Dedifferentiated amniotic fluid mesenchymal stem cell (primary cell): Measurements from ENCODE around the gene NR1I3.

Experiments
- DNase-seq: peaks from one replicate; pipeline ENCODE4 v3.0.0-alpha.2; 2016; ENCODE audit errors: extremely low spot score

Gene NR1I3

DNA sequence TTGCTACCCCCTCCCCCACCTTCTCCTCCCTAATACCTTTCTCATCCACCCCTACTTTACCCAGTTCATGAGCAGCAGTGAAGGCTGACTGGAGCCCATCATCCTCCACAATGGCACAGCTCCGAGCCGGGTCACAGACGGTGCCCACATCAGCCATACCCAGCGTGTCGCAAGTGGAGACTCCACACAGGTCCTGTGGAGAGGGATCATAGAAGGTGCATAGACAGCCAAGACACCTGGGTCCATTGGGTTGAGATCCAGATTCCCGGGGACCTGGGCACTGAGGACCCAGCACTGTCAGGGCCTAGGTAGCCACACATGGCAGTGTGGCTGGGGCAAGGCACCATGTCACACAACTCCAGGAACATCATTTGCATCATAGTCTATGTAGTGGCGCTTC lies 41.9 kb downstream of the NR1I3 start:
- DNase-seq: no peak

DNA sequence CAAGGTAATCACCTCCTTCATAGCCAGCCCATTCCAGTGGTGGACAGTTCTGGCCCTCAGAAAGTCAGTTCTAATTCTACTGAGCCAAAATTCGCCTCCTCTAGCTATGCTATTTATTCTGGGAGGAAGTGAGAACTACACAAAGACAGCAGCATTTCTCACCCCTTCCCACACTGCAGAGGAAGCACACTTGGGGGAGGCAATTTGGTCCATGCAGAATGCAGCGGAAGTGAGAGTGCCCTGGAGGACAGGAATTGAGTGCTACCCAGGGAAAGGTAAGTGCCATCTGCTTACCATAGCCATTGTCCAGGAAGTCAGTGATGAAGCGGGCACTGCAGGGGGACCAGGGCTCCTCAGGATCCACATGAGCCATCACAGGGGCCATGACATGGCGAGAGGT lies 42.8 kb downstream of the NR1I3 start:
- DNase-seq: no peak

DNA sequence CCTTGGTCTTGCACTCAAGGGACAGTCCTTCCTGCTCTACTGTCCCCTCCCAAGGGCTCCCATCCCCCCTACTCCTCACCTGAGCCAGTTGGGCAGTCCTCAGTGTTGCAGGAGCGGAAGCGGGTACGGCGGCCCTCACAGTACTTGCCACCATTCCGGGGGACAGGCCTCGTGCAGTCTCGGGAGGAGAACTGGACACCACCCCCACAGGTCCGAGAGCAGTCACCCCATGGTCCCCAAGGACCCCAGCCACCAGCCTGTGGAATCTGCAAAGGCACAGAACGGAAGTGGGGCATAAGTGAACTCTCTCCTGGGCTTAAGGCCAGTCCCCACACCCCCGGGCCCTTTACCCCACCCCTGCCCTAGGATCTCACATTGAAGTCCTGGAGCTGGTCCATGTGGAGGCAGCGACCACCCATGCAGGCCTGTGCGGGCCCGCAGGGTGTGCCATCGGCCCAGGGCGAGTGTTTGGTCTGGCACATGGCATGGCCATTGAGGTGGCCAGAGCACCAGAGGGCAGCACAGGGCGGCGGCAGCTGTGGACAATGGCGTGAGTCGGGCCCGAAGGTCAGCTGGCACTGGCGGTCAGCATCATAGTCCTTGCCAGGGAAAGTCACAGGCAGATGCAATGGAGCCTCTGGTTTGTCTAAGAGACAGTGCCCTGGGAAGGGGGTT lies 44.3 kb downstream of the NR1I3 start:
- no peak for DNase-seq

DNA sequence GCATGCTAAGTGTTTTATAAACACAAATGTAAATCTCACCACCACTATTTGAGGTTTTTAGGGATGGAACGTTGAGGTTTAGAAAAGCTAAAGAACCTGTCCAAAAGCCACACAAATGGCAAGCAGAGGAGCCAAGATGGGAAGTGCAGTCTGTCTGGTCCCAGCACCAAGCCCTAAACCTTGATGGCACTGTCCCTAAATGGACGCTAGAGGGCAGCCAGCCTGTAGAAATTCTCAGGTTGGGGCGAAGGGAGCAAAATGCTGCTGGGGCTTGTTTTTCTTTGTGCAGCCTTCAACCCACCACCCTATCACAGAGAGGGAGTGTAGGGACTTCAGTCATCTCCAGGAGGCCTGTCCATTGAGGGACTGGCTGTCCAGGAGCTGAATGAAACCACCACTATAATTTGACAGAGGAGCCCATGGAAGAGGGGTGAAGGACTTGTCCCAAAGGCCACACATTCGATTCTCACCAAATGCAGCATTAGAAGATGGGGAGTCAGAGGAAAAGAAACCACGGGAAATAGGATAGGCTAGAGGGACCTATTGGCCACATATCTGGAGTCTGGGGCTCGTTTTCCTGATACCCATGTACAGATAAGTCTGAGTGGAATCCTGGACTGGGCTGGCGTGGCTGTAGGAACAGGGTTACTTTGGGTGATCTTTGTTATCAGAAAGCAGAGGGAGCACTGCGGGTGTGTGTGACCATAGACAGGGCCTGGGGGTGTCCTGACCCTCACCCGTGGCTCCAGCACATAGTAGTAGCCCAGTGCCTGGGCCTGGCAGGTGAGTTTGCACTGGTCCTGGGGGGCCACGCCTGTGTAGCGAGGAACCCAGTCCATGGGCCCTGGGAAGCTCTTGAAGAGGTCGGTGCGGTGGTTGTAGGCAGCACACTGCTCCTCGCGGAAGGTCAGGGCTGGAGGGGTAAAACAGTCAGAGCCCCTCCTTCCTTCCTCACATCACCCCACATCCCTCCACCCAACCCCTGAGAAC lies 45.2 kb downstream of the NR1I3 start:
- peak; percentile 65 for DNase-seq

DNA sequence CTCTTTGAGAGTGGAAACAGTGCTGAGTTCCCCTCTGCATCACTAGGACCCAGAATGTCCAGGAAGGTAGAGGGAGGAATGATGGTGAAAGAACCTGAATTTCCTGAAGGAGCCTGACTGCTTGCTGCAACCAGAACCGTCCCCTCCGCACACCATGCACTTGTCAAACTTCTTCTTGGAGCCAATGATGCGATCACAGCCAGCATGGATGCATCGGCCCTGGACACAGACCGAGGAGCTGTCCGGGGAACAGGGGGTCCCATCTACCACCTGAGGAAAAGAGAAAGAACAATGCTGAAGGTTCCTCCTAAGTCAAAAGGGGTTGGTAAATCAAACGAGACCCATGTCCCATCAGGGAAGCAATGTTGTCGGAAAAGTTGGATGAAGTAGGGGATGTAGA lies 46.0 kb downstream of the NR1I3 start:
- DNase-seq: no peak

DNA sequence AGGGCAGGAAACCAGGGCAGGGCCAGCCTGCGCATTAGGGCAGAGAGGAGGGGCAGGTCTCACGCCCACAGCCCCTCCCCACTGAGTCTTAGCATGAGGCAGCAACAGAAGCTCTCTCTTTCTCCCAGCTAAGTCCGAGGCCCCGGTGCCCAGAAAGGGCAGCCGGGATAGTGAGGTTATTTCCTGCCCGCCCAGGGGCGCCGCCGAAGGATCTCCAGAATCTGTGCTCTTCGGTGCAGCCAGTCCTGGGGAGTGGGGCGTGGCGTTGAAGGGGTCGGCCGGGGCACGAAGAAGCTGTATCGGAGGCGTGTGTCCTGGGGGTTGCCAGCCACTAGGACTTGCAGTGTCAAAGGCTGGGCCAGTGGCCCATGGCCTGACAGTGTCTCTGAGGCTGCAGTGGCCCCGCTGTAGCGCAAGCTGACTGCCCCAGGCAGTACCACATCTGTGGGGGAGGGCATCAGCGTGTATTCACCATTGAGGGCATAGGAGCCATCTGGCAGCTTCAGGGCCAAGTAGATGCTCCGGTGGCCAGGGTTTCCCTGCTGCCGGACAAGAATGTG lies 47.0 kb downstream of the NR1I3 start:
- no peak for DNase-seq

DNA sequence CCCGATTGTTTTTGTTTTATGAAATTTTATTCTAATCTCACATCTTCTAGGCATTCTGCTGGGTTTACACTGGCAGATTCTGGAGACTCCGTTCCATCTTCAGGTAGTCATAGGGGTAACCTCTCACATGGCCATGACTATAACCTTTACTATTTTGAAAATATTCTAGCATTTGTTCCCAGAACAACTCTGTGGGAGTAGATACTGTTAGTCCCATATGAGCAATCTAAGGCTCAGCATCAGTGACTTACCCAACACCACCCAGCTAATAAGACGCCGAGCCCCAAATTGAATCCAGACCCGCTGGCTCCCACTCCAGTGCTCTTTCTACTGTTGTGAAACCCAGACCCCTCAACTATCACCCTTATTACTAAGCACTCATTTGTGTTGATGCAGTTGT lies 49.0 kb downstream of the NR1I3 start:
- no peak for DNase-seq

DNA sequence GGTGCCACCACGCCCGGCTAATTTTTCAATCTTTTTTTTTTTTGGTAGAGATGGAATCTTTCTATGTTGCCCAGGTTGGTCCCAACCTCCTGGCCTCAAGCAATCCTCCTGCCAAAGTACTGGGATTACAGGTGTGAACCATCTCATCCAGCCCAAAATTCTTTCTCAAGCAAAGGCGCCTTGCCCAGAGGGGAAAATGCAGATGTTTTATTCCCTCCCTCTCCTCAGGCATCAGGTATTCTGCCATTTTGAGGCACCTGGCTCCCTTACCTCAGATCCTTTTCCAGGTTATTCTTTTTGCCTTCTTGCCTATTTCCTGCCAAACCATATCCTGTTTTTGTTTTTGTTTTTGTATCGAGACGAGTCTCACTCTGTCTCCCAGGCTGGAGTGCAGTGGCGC lies 49.6 kb downstream of the NR1I3 start:
- no peak for DNase-seq

DNA sequence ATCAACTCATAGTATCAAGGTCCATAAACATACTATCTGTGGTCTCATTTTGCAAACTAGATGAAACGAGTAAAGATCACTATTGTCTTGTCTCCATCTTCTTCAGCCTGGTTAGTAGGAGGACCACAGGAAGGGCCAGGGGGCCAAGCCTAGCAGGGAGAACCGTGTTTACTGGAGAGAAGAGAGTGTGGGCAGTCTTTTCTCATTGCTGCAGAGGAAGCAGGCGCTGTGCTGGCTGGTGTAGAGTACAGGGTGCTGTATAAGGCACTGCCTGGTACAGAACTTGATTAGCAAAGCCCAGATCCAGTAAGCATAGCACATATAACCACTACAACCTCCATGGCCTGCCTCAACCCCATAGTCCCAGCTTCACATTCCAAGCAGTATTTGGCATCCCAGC lies 50.7 kb downstream of the NR1I3 start:
- no peak for DNase-seq

DNA sequence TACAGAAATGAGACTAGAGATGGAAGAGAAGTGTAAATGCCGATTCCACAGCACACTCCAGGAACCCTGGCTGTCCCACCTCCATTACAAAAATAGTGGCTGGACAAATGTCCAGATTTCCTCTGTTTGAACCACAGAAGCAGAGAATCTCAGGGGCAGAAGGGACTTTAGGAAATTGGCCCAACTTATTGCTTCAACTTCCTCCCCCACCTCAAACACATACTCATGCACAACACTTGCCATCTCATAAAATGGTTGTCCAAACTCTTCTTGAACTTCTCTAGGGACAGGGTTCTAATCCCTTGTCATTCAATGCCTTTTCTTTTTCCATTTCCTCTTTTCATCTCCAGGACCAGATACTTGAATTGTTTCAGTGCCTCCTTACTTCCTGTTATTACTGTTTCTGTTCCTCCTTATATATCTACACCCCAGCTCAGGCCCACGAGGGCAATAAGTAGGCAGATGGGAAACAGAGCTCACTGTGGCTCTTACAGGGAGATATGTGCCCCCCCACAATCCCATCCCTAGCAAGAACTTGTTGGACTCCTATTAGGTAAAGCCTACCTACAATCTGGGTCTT lies 52.2 kb downstream of the NR1I3 start:
- DNase-seq: no peak

DNA sequence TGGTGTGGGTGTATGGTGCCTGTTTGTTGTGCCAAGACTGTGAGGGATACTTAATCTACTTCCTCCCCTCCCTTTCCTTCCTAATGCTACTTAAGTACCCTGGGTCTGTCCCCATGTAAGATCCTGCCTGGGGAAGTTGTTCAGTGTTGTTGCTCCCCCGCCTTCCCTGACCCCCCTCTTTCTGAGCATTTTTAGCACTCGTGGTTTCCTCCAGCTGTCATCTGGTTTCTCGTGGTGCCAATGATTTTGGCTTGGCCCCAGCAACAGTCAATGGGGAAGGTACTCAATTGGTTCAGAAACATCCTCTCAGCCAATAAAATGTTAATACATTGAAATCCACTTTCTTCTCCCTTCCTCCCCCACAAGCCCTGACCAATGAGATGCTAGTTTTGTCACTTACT lies 52.7 kb downstream of the NR1I3 start:
- no peak for DNase-seq

DNA sequence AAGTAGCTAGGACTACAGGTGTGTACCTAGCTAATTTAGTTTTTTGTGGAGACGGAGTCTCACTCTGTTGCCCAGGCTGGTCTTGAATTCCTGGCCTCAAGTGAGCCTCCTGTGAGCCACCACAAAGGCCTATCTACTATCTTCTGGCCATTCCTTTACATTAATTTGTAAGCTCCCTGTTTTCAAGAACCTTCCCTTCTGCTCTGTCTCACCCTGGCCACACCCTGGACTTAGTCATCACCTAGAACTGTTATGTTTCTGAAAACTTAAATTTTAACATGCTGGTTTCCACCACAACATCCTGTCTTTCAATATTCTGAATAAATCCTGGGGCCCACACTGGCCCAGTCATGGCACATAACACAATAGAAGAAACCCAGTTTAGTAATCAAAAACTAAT lies 55.8 kb downstream of the NR1I3 start:
- DNase-seq: peak; percentile 42

DNA sequence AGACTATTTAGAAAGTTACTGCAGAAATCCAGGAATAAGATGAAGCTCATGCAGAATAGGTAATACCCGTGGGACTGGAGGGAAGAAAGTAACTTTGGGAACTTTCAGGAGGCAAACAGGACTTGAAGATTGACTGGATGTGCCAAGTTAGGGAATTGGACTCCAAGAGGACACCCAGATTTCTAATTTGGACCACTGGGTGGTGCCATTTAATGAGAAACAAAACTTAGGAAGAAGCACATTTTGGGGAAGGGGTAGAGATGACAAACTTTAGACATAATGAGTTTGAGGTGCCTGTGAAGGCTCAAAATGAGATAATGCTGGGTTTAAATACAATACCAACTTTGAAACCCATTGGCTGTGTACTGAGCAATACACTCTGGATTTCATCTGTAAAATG lies 57.4 kb downstream of the NR1I3 start:
- DNase-seq: no peak

DNA sequence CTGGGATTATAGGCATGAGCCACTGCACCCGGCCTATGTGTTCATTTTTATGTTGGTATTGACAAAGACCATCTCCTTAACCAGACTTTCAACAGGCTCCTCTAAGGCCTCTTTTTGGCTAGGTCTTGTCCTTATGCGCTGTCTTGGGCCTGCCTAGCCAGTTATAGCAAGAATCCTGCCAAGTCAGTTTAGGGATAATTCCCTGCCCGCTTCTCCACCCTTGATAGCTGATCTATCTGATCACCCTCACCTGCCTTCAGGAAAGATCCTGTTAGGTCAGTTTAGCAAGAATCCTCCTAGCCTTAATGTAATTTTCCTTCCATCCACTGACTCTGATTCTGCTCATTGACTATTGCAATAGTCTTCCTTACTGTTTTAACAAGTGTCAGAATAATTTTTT lies 58.3 kb downstream of the NR1I3 start:
- no peak for DNase-seq
